Stimulated activated CD8-positive, alpha-beta memory T cell treated with anti-CD3 and anti-CD28 coated beads, Interleukin-7, amount 100 ng/mL, for 4 hours (primary cell): ENCODE data around the gene TMC8.
A peak's percentile ranks its signal among the peaks of the same experiment; 100 is the strongest.
"Not testable (repeated sequence)": the region's sequence is repeated elsewhere in the genome, so short reads cannot be mapped to it uniquely, and the experiment has no call there.

Experiments used
- DNase-seq, 2 donors: peaks; one replicate each; pipeline ENCODE4 v3.0.0-alpha.2; 2020; ENCODE audit warnings: low read depth in 2 of 2

Gene TMC8, protein sequence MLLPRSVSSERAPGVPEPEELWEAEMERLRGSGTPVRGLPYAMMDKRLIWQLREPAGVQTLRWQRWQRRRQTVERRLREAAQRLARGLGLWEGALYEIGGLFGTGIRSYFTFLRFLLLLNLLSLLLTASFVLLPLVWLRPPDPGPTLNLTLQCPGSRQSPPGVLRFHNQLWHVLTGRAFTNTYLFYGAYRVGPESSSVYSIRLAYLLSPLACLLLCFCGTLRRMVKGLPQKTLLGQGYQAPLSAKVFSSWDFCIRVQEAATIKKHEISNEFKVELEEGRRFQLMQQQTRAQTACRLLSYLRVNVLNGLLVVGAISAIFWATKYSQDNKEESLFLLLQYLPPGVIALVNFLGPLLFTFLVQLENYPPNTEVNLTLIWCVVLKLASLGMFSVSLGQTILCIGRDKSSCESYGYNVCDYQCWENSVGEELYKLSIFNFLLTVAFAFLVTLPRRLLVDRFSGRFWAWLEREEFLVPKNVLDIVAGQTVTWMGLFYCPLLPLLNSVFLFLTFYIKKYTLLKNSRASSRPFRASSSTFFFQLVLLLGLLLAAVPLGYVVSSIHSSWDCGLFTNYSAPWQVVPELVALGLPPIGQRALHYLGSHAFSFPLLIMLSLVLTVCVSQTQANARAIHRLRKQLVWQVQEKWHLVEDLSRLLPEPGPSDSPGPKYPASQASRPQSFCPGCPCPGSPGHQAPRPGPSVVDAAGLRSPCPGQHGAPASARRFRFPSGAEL

DNA sequence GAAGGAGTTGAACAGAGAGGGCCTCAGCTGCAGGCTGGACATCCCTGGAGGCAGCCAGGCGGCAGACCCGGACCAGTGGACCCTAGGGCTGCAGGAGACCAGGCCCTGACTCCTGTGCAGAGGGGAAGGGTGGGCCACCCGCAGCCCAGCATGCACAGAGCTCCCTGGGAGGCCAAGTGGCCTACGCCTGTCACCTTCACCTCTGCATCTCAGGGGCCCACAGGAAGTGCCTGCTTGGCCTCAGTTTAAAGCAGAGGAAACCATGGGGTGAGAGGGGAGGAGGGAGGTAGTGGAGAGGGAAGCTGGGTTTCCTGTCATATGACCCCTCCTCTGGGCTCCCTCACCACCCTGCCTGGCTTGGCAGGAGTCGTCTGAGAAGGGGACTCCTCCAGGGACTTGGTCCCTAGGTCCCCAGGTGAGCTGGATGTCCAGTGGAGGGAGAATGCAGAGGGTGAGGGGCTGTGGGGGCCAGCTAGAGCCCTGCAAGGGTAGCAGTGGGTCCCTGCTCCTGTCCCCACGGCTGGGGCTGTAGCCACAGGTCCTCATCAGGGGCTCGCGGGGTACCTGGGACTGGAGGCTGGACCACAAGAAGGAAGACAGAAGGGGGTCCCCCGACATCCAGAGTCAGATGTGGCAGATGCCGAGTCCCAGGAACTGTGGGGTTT lies at the start of gene TMC8:
TSS of gene TMC8 (plus strand) at position 335 of the 665 bp plus-strand sequence. CDS start 818 bp downstream, outside the sequence.
- peak; percentile 60 to 64 for DNase-seq

- no peak for DNase-seq
Observed at GRCh38 chr17:78081551-78081950, 49.0 kb upstream of the TMC8 start.

DNA sequence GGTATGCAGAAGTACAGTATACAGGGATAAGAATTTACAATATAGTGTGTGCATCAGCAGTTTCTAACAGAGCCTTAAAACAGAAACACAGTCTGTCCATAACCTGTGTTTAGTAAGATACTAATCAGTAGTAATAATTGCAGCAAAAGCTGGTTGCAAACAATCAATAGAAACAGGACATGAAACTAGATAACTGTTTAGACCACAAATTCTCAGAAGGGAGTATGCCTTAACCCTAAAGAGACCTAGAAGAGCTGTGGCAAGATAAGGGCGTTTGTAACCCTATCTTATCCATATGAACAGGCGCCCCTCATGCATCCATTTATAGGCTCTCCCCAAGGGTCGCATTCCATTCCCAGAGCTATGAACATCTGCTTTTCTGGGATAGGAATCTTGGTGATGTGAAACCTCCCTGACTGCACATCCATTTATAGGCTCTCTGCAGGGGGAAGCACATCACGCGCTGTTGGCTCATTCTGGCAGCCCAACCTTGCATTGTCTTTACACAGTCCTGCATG lies 48.2 kb upstream of the TMC8 start:
- DNase-seq: not testable (repeated sequence)

GRCh38 chr17:78082988-78083387 lies 47.6 kb upstream of the TMC8 start:
- no peak for DNase-seq

- no peak for DNase-seq
Observed at GRCh38 chr17:78086740-78087139, 43.8 kb upstream of the TMC8 start.

- no peak for DNase-seq
Observed at GRCh38 chr17:78088529-78088928, 42.0 kb upstream of the TMC8 start.

DNA sequence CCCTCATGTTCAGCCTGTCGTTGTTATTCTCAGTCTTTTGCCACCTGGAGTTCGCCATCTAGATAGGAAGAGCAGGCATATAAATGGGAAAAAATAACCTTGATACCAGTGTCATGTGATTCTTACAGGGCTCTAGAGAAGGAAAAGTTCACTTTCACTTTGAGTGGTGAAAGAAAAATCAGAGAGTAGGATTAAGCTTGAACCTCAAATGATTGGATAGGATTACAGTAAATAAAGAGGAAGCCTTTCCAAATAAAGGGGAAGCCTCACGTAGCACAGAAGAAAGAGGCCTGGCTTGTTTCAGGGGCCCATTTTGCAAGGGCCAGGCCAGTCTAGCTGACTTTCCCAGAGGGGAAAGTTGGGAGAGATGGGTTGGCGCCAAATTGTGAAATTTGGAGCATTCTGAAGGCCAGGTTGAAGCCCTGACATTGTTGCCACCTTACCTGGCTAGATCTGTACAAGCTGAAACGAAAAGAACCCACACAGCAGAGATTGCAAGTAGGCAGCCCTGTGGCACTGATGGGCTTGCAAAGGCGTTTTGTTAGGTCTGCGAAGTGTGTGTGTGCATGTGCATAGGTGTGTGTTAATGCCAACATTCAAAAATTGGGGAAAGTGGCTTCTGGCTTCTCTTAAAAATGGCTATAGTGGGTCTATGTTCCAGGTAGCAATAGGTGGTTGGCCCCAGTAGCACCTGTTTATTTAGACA lies 40.8 kb upstream of the TMC8 start:
- DNase-seq: no peak

GRCh38 chr17:78092794-78093324 lies 37.7 kb upstream of the TMC8 start:
- no peak for DNase-seq

GRCh38 chr17:78095035-78095434 lies 35.5 kb upstream of the TMC8 start:
- DNase-seq: no peak

DNA sequence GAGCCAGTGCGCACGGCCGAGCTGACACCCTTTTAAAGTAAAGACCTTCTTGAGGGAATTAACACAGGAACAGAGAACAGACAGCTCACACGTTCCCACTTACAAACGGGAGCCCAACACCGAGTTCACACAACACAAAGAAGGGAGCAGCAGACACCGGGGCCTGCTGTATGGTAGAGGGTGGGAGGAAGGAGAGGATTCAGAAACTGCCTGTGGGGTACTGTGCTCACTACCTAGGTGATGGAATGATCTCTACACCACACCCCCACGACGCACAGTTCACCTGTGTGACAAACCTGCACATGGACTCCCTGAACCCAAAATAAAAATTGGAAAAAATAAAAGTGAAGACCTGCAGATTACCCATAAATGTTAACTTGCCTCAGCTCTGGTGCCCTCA lies 34.5 kb upstream of the TMC8 start:
- no peak for DNase-seq

GRCh38 chr17:78101112-78101511 lies 29.5 kb upstream of the TMC8 start:
- DNase-seq: no peak

DNA sequence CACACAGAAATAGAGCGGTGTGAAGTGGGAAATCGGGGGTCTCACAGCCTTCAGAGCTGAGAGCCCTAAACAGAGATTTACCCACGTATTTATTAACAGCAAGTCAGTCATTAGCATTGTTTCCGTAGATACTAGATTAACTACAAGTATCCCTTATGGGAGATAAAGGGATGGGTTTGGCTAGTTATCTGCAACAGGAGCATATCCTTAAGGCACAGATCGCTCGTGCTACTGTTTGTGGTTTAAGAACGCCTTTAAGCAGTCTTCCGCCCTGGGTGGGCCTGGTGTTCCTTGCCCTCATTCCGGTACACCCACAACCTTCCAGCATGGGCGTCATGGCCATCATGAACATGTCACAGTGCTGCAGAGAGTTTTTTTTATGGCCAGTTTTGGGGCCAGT lies 29.0 kb upstream of the TMC8 start:
- no peak for DNase-seq

DNA sequence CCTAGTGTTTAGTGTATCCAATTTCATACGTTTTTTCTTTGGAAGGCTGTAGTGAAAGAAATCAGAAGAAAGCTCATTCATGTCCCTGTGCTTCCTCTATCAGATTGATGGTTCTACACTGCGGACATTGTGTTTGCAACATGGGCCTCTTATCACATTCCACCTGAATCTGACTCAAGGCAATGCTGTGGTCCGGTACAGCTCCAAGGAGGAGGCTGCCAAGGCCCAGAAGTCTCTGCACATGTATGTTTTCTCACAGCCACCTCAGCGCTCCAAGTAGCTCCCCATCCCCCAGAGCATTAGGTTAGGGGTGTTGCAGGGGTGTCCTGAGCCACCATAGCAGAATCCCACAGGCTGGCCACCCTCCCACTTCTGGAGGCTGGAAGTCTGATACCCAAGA lies 27.3 kb upstream of the TMC8 start:
- no peak for DNase-seq

- DNase-seq: no peak
Observed at GRCh38 chr17:78104540-78104941, 26.0 kb upstream of the TMC8 start.

DNA sequence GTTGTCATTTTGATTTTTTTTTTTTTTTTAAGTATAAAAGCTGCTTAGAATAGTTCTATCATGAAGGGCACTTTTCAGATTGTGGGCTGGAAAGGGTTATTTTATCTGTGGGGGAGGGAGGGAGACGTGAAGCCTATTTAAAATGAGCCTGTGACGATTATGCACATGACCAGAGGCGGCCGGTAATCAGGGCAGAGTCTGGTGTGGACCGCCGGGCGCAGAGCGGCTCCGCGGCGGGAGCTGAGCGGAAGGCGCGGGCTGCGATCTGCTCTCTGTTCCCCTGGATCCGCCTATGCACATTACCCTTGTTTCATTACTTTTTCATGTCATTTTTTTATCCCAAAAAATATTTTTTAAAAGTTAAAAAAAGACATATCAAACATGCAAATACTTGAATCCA lies 25.5 kb upstream of the TMC8 start:
- no peak for DNase-seq

DNA sequence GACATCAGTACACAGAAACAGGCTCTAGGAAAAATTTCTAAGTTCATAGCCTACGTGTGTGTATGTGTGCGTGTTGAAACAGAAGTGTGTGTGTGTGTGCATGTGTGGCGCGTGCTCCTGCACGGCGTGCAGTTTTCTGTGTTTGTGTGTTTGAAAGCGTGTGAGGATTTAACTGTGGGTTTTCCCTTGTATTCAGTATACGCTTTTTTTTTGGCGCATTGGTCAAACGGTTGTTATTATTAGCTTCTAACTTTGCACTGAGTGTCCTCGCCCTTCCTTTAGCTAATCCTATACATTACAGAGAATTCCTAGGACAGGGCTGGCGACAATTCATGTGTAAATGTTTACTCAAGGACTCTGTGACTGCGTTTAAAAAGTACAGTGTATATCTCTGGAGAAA lies 25.0 kb upstream of the TMC8 start:
- DNase-seq: no peak

DNA sequence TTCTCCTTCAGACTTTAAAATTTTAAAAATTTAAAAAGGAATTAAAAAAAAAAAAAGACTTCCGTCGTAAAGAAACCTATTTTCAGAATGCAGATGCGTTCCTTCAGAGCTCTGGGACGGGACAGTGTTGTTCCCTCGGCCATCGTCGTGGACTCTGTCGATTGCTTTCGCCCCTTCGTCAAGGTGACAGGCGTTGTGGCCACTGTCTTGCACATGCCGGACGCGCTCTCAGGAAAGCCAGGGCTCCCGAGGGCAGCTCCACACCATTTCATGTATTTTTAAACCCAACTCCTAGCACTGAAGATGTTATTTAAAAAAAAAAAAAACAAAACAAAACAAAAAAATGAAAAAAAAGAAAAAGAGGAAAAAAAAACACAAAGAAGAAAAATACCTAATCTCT lies 24.4 kb upstream of the TMC8 start:
- no peak for DNase-seq

DNA sequence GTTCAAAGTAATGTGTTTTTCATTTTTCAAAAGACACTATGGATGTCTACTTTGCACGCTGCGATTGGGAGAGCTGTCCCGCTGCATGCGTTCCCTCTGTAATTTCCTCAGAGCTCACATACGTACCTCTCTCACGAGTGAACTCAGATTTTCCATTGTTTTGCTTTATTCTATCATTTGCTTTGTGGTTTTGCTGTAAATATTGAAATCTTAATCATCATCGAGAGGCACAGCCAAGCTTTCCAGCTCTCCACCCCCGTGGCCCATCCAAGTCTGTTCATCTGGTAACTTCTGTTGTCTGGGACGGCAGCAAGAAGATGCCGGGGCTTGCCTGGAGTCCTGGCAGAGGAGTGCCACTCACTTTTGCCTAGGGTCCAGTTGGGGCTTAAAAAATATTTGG lies 23.1 kb upstream of the TMC8 start:
- DNase-seq: no peak

DNA sequence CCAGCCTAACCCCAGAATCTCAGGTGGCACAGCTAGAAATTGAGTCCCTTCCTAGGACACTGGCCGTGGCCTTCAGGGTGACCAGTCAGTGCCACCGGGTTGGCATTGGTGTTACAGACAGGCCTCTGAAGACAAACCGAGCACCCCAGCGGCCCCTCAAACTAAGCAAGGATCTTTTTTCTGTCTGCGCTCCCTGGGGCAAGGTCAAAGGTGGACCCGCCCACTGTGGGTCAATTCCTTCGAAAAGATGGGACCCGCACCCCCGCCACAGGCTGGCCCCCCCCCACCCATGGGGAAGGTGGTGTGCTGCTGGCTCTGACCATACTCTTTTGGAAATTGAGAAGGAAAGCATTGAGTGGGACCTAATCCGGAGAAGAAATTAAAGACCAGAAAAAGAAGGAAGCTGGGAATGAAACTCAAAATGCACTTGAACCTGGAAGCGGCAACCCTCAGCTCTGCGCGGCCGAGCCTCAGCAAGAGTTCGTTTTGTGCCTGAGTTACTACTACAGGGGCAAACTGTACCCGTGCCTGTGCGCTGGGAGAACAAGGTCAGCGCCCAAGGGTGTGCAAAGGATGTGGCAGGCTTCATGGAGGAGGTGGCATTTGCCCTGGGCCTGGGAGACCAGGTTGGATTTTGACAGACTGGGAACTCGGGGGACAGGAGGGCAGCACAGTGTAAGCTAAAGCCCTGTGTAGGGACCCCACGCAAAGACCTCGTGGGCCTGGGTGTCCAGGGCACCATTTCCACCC lies 22.4 kb upstream of the TMC8 start:
- no peak for DNase-seq

- no peak for DNase-seq
Observed at GRCh38 chr17:78108726-78109488, 21.7 kb upstream of the TMC8 start.
